Activated CD4-positive, alpha-beta T cell treated with anti-CD3 and anti-CD28 coated beads, Interleukin-2, amount 10 ng/mL, durations not matched to agents 24 days and 14 days (primary cell): Measurements from ENCODE around the gene SP8. TPM values are rescaled to one million over a fixed set of nuclear protein-coding genes. Genes with fewer than 3 reads are reported as not detected.

Experiments used
- DNase-seq: peaks from one replicate; pipeline ENCODE4 v3.0.0; 2022
- H3K27ac Mint-ChIP-seq: one replicate; pipeline ENCODE4 v1.8.0; 2022; ENCODE audit warnings: mild to moderate bottlenecking, mixed read lengths
- H3K27me3 Mint-ChIP-seq: one replicate; pipeline ENCODE4 v1.8.0; 2022; ENCODE audit warnings: mixed read lengths
- H3K36me3 Mint-ChIP-seq: one replicate; pipeline ENCODE4 v1.8.0; 2022; ENCODE audit warnings: low read depth, mild to moderate bottlenecking, mixed read lengths
- H3K4me1 Mint-ChIP-seq: one replicate; pipeline ENCODE4 v1.8.0; 2021; ENCODE audit warnings: mixed read lengths
- H3K4me3 Mint-ChIP-seq: one replicate; pipeline ENCODE4 v1.8.0; 2022; ENCODE audit warnings: mild to moderate bottlenecking, moderate library complexity, mixed read lengths
- H3K9me3 Mint-ChIP-seq: one replicate; pipeline ENCODE4 v1.8.0; 2021; ENCODE audit warnings: mixed read lengths
- intact Hi-C: fragments of 100-400 bp; cut with micrococcal nuclease; formaldehyde crosslinking; loops from one replicate; pipeline ENCODE4 v1.15.1; 2023
- total RNA-seq: library from RNA; stranded (reverse); gene quantifications from 2 replicates; pipeline ENCODE4 v1.2.3, GENCODE V29; 2022

Gene SP8
- total RNA-seq, 1 donor from 2014 or later, result not detected

GRCh38 chr7:20799566-20800366 lies 13.1 kb upstream of the SP8 start:
- intact Hi-C loops, result no loop called here
- H3K4me3 Mint-ChIP-seq, result no peak overlapping the region
- peaks cover 11% of the 10 kb centered on the region for H3K4me1 Mint-ChIP-seq
- peak; percentile 20 for DNase-seq
- H3K36me3 Mint-ChIP-seq, result peaks cover 2% of the 10 kb centered on the region
- H3K27ac Mint-ChIP-seq, result no peak overlapping the region
- peaks cover 41% of the 10 kb centered on the region for H3K27me3 Mint-ChIP-seq
- no peaks in the 10 kb centered on the region for H3K9me3 Mint-ChIP-seq

GRCh38 chr7:20798694-20799121 lies 12.0 kb upstream of the SP8 start:
- H3K36me3 Mint-ChIP-seq, result peaks cover 5% of the 10 kb centered on the region
- intact Hi-C loops, result no loop called here
- peaks cover 50% of the 10 kb centered on the region for H3K27me3 Mint-ChIP-seq
- H3K9me3 Mint-ChIP-seq, result no peaks in the 10 kb centered on the region
- peak overlapping the region; percentile 64 for H3K4me3 Mint-ChIP-seq
- DNase-seq, result no peak
- peaks cover 11% of the 10 kb centered on the region for H3K4me1 Mint-ChIP-seq
- no peak overlapping the region for H3K27ac Mint-ChIP-seq

GRCh38 chr7:20798081-20798693 lies 11.5 kb upstream of the SP8 start:
- H3K36me3 Mint-ChIP-seq, result peaks cover 5% of the 10 kb centered on the region
- no peaks in the 10 kb centered on the region for H3K9me3 Mint-ChIP-seq
- DNase-seq, result peak; percentile 71
- H3K4me3 Mint-ChIP-seq, result peak overlapping the region; percentile 23
- peaks cover 11% of the 10 kb centered on the region for H3K4me1 Mint-ChIP-seq
- H3K27ac Mint-ChIP-seq, result no peak overlapping the region
- peaks cover 55% of the 10 kb centered on the region for H3K27me3 Mint-ChIP-seq
- intact Hi-C loops, result no loop called here

- Mint-ChIP-seq H3K4me3 (peak overlapping the region; percentile 89), H3K9me3 (no peaks in the 10 kb centered on the region), H3K27ac (peak overlapping the region; percentile 52), H3K27me3 (peaks cover 58% of the 10 kb centered on the region), H3K36me3 (peaks cover 5% of the 10 kb centered on the region), H3K4me1 (peaks cover 11% of the 10 kb centered on the region)
- no peak for DNase-seq
- intact Hi-C loops, result loop anchor here (2.0 kb wide), 1 partner anchor 15 kb away; no protein-coding TSS in a partner anchor
These were observed 10.9 kb upstream of the SP8 start for GRCh38 chr7:20797462-20798080.

- peak; percentile 62 for DNase-seq
- Mint-ChIP-seq H3K4me1 (peaks cover 11% of the 10 kb centered on the region), H3K27me3 (peaks cover 62% of the 10 kb centered on the region), H3K36me3 (peaks cover 5% of the 10 kb centered on the region), H3K9me3 (peaks cover 2% of the 10 kb centered on the region), H3K4me3 (peak overlapping the region; percentile 89), H3K27ac (no peak overlapping the region)
- intact Hi-C loops, result loop anchor here (2.0 kb wide), 1 partner anchor 14 kb away; no protein-coding TSS in a partner anchor
These were observed 10.4 kb upstream of the SP8 start for GRCh38 chr7:20797042-20797461.

DNA sequence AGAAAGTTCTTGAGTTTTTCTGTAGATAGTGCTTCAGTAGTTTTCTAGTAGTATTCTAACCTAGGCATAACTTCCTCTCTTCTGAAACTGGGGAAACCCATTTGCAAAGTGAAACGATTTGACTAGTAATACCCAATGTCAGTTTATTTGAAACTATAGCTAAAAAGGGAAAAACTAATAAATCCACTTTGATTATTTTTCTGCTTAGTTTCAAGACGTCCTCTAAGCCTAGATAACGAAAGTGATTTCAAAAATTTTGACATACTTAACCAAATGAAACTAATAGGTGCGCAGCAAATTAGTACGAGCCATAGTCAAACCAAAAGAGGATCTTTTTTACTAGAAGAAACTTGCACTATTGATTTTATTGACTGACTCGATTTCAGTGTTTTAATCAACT lies 9.8 kb upstream of the SP8 start:
- Mint-ChIP-seq H3K36me3 (peaks cover 5% of the 10 kb centered on the region), H3K27ac (no peak overlapping the region), H3K27me3 (peaks cover 68% of the 10 kb centered on the region), H3K9me3 (peaks cover 7% of the 10 kb centered on the region), H3K4me3 (no peak overlapping the region), H3K4me1 (peaks cover 11% of the 10 kb centered on the region)
- intact Hi-C loops, result loop anchor here (1.0 to 2.0 kb wide), 2 partner anchors 9 to 14 kb away; no protein-coding TSS in a partner anchor
- DNase-seq, result no peak

DNA sequence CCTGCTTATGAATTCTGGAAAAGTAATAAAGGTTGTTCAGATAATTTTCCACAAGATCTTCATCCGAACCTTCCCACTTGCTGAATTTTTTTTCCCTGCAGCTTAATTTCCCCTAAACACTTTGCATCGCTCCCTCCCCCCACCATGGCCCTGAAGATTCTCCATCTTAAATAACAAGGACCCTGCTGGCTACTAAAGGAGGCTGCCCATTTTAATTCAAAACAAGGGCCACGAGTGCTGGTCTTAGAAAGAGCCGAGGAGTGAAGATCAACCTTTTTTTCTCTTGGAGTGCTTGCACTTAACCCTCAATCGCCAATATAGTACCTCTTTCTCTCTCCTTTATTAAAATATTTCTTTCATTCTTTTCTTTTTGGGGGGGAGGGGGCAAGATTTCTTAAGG lies 9.2 kb upstream of the SP8 start:
- intact Hi-C loops, result loop anchor here (1.0 to 2.0 kb wide), 2 partner anchors 9 to 13 kb away; no protein-coding TSS in a partner anchor
- Mint-ChIP-seq H3K27ac (no peak overlapping the region), H3K4me3 (no peak overlapping the region), H3K36me3 (peaks cover 5% of the 10 kb centered on the region), H3K4me1 (peaks cover 14% of the 10 kb centered on the region), H3K9me3 (peaks cover 11% of the 10 kb centered on the region), H3K27me3 (peaks cover 74% of the 10 kb centered on the region)
- peak; percentile 25 for DNase-seq

GRCh38 chr7:20795361-20795760 lies 8.7 kb upstream of the SP8 start:
- intact Hi-C loops, result no loop called here
- Mint-ChIP-seq H3K27me3 (peaks cover 78% of the 10 kb centered on the region), H3K27ac (no peak overlapping the region)

GRCh38 chr7:20794676-20795075 lies 8.0 kb upstream of the SP8 start:
- Mint-ChIP-seq H3K9me3 (peaks cover 14% of the 10 kb centered on the region), H3K27me3 (peaks cover 79% of the 10 kb centered on the region), H3K27ac (no peak overlapping the region)

More at GRCh38 chr7:20795361-20795760, 8.7 kb upstream of the SP8 start:
- peaks cover 5% of the 10 kb centered on the region for H3K36me3 Mint-ChIP-seq
- H3K4me3 Mint-ChIP-seq, result no peak overlapping the region
- H3K4me1 Mint-ChIP-seq, result peaks cover 14% of the 10 kb centered on the region
- DNase-seq, result peak; percentile 48
- H3K9me3 Mint-ChIP-seq, result peaks cover 11% of the 10 kb centered on the region

GRCh38 chr7:20793694-20794394 lies 7.2 kb upstream of the SP8 start:
- H3K4me3 Mint-ChIP-seq, result no peak overlapping the region
- peak; percentile 52 for DNase-seq
- intact Hi-C loops, result no loop called here
- H3K4me1 Mint-ChIP-seq, result peaks cover 12% of the 10 kb centered on the region
- H3K9me3 Mint-ChIP-seq, result peaks cover 14% of the 10 kb centered on the region
- peaks cover 75% of the 10 kb centered on the region for H3K27me3 Mint-ChIP-seq
- H3K27ac Mint-ChIP-seq, result no peak overlapping the region
- H3K36me3 Mint-ChIP-seq, result peaks cover 5% of the 10 kb centered on the region

More at GRCh38 chr7:20794676-20795075, 8.0 kb upstream of the SP8 start:
- H3K36me3 Mint-ChIP-seq, result peaks cover 5% of the 10 kb centered on the region
- peak; percentile 53 for DNase-seq
- peaks cover 14% of the 10 kb centered on the region for H3K4me1 Mint-ChIP-seq
- H3K4me3 Mint-ChIP-seq, result no peak overlapping the region
- intact Hi-C loops, result no loop called here

DNA sequence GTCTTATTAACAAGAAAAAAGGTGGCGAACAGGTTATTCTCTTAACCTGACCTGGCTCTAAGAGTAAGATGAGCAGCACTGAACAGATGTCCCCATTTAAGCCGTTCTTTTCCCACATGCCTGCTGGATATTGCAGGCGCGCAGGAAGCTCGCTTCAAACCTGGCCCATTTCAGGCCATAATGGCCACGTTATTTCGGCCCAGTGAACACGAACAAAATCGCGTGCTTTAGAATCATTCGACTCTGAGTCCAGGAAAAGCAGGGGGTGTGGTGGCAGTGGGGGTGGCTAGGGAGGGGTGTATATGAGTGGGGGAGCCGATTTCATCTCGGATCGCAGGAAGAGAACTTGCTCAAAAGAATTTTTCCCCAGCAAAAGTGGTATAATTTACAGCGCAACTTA lies 6.6 kb upstream of the SP8 start:
- H3K36me3 Mint-ChIP-seq, result peaks cover 5% of the 10 kb centered on the region
- DNase-seq, result peak; percentile 49
- peaks cover 9% of the 10 kb centered on the region for H3K4me1 Mint-ChIP-seq
- no peak overlapping the region for H3K4me3 Mint-ChIP-seq
- H3K27ac Mint-ChIP-seq, result no peak overlapping the region
- H3K9me3 Mint-ChIP-seq, result peaks cover 14% of the 10 kb centered on the region
- intact Hi-C loops, result no loop called here
- peaks cover 78% of the 10 kb centered on the region for H3K27me3 Mint-ChIP-seq

GRCh38 chr7:20791538-20792434 lies 5.1 kb upstream of the SP8 start:
- Mint-ChIP-seq H3K36me3 (peaks cover 8% of the 10 kb centered on the region), H3K4me3 (no peak overlapping the region), H3K27ac (no peak overlapping the region), H3K9me3 (peaks cover 26% of the 10 kb centered on the region), H3K4me1 (peaks cover 8% of the 10 kb centered on the region), H3K27me3 (peaks cover 82% of the 10 kb centered on the region)
- DNase-seq, result peak; percentile 12
- intact Hi-C loops, result no loop called here
